ENCODE data around the gene ACBD3. TPM values are rescaled to one million over a fixed set of nuclear protein-coding genes. Genes with fewer than 3 reads are reported as not detected.

The ACBD3 gene
- total RNA-seq, 2 experiments from 2014 or later, result 19.0 to 19.8 TPM

DNA sequence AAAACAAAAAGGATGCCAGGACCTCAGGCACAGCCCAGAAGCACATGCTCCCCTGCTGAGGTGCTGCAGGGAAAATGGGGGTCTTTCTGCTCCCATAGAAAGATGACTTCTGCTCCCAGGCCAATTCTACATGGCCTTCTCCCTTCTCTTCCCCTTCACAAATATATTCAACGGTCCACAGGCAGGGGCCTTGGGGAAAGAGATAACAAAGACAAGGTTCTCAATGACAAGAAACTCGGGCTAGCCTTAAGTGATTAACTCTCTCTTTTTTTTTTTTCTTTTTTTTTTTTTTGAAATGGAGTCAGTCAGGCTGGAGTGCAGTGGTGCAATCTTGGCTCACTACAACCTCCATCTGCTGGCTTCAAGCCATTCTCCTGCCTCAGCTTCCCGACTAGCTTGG lies 69.9 kb downstream of the ACBD3 start:
- Mint-ChIP-seq H3K9me3 (no peaks in the 10 kb centered on the region), H3K27ac (no peak overlapping the region), H3K4me1 (peaks cover 20% of the 10 kb centered on the region), H3K36me3 (ENCODE audit: low read depth) (no peaks in the 10 kb centered on the region), H3K27me3 (peaks cover 4% of the 10 kb centered on the region), H3K4me3 (no peak overlapping the region)
- DNase-seq, result no peak
- ChIA-PET POLR2A (no interaction called here), CTCF (interaction anchor here (0.6 to 1.9 kb wide), 3 partner anchors 9 to 642 kb away, joined by 3 to 8 read pairs (median 4); no protein-coding TSS in a partner anchor)

DNA sequence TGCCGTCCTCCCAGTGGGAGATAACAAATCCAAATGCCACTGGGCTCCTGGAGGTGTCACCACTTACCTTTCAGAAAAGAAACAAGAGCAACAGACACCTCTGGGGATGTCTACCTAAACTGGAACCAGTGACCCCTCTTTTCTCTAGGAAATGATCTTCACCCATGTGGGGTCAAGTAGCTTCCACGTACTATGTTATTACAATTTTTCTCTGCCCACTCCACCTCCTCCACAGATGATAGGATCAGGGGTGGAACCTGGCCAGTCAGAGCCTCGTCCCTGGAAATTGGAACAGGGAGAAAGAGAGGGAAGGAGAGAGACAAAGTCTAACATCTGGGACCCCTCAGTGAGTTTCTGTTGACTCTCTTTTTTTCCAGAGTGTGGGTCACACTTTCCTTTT lies 73.9 kb downstream of the ACBD3 start:
- Mint-ChIP-seq H3K4me1 (peaks cover 18% of the 10 kb centered on the region), H3K36me3 (ENCODE audit: low read depth) (no peaks in the 10 kb centered on the region), H3K4me3 (no peak overlapping the region), H3K27ac (no peak overlapping the region), H3K9me3 (no peaks in the 10 kb centered on the region), H3K27me3 (peaks cover 5% of the 10 kb centered on the region)
- CTCF ChIA-PET, result interaction anchor here (1.8 kb wide), 2 partner anchors 13 to 295 kb away, joined by 6 to 8 read pairs; partner anchors contain the start of gene PARP1
- no peak for DNase-seq
- POLR2A ChIA-PET, result no interaction called here

DNA sequence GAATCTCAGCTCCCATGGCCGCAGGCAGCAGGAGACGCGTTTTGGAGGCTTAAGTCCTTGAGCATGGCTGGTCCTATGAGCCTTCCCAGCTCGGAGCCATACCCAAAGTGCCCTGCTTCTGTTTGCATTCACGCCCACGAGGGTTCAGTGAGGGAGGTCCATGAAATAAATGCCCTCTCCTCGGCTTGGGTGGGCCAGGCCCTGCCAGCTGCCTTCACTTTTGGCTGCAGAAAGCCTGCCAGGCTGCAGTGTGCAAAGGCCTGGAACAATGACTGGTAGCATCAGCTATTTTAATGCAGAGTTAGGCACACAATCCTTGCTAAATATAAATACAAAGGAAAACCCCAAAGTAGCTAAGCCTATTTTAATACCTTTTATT lies 74.7 kb downstream of the ACBD3 start:
- ChIA-PET POLR2A (no interaction called here), CTCF (interaction anchor here (0.6 to 2.3 kb wide), 6 partner anchors 9 to 296 kb away, joined by 3 to 10 read pairs (median 5); partner anchors contain the start of gene PARP1)
- Mint-ChIP-seq H3K9me3 (no peaks in the 10 kb centered on the region), H3K36me3 (ENCODE audit: low read depth) (no peaks in the 10 kb centered on the region), H3K27me3 (peaks cover 7% of the 10 kb centered on the region), H3K4me1 (peaks cover 20% of the 10 kb centered on the region), H3K27ac (no peak overlapping the region), H3K4me3 (no peak overlapping the region)
- DNase-seq, result no peak

DNA sequence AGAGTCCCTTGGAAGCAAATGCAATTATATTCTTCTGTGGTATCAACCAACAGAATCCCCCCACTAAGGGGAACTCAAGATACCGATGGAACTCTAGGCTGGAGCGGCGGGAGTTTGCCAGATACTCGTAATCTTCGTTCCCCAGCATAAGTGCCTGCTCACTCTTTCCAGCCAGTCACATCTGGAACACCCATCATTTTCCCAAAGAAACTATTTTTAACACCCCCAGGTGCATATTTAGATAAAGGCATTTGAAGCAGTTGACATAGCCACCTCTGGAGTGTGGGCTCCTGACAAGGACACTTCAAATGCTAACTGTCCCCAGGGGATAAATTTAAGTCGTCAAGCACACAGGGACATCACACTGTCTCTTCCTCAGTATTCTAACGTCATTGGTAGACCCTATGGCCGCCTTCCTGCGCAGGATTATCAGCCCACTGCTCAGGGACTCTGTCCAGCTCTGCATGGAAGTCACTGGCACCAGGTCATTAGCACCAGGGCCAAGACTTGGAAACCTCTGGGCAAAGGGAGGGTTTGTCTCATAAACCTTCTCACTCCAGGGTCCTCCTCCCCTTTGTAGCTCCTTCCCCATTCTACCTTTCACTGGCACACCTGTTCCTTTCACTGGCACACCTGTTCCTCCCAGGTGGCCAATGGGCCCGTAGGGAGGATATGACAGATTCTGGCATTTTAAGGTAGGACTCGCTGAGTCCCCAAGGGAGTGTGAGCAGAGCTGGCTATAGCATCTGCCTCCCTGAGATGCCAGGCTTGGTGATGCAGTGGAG lies 75.3 kb downstream of the ACBD3 start:
- CTCF ChIA-PET, result interaction anchor here (0.6 to 2.3 kb wide), 9 partner anchors 8 to 296 kb away, joined by 3 to 10 read pairs (median 4); partner anchors contain the start of genes H3-3A and PARP1
- POLR2A ChIA-PET, result no interaction called here
- H3K9me3 Mint-ChIP-seq, result no peaks in the 10 kb centered on the region
- H3K27me3 Mint-ChIP-seq, result peaks cover 7% of the 10 kb centered on the region
- H3K4me1 Mint-ChIP-seq, result peaks cover 20% of the 10 kb centered on the region
- DNase-seq, result no peak
- H3K4me3 Mint-ChIP-seq, result peak overlapping the region; percentile 57
- peak overlapping the region; percentile 72 for H3K27ac Mint-ChIP-seq
- no peaks in the 10 kb centered on the region for H3K36me3 Mint-ChIP-seq (ENCODE audit: low read depth)

DNA sequence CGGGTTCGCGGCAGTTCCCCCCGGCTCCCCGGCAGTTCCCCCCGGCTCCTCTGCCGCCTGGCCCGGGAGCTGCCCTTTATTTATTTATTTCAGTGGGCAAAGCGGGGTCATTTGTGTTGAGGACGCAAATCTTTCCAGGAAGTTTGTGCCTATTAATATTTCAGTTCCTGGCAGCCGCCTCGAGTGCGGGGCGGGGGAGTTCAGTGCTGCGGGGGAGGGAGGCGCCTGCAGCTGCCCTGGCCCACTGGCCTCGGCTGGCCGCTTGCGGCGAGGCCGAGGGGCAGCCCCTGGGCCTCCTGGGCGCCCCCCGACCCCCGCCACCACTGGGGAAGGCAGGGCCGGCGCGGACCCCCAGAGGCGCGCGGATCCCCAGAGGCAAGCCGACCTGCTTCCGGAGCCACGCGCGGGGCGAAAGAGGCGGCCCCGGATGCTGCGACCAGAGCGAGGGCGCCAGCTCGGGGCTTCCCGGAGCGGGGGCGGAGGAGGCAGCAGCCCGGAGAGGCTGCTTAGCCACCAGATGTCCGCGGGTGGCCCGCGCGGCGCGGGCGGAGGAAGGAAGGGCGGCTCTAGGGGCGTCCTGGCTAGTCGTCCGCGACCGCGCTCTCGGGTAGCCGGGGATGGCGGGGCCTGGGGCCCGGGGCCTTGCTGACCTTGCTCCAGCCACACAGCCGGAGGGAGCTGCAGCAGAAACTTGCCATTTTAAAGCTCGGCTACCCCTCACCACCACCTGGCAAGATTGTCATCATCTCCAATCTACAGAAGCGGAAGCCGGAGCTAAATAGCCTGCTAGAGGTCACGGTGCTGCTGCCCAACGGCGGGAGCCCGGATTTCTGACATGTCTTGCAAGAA lies 76.1 kb downstream of the ACBD3 start:
- Mint-ChIP-seq H3K27ac (peak overlapping the region; percentile 73), H3K36me3 (ENCODE audit: low read depth) (no peaks in the 10 kb centered on the region), H3K4me1 (peaks cover 20% of the 10 kb centered on the region), H3K9me3 (no peaks in the 10 kb centered on the region), H3K4me3 (peak overlapping the region; percentile 65), H3K27me3 (peaks cover 7% of the 10 kb centered on the region)
- peak; percentile 53 for DNase-seq
- CTCF ChIA-PET, result interaction anchor here (1.2 to 2.4 kb wide), 9 partner anchors 7 to 297 kb away, joined by 3 to 10 read pairs (median 5); partner anchors contain the start of genes H3-3A and PARP1
- POLR2A ChIA-PET, result no interaction called here

DNA sequence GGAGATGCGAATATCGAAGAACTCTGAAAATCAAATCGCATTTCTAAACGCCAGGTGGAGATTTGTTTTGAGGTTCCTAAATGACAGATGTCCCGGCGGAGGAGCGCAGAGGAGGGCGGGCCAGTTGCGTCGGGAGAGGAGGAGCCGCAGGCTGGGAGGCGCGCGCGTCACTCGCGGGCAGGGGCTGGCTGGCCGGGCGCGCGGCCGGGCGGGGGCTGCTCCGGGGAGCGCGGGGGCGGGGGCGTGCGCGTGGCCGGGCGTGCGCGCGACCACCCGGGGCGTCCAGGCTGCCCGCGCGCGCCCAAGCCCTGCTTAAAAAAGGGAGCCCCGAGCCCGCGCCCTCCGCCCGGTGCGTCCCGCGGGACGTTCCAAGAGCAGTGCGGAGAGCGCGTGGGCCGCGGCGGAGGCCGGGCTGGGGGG lies 76.7 kb downstream of the ACBD3 start:
- Mint-ChIP-seq H3K27me3 (peaks cover 7% of the 10 kb centered on the region), H3K27ac (peak overlapping the region; percentile 91), H3K4me1 (peaks cover 20% of the 10 kb centered on the region), H3K9me3 (no peaks in the 10 kb centered on the region), H3K4me3 (peak overlapping the region; percentile 92), H3K36me3 (ENCODE audit: low read depth) (no peaks in the 10 kb centered on the region)
- ChIA-PET POLR2A (no interaction called here), CTCF (interaction anchor here (1.1 to 2.4 kb wide), 8 partner anchors 9 to 47 kb away, joined by 3 to 10 read pairs (median 4); partner anchors contain the start of gene H3-3A)
- DNase-seq, result peak; percentile 83

DNA sequence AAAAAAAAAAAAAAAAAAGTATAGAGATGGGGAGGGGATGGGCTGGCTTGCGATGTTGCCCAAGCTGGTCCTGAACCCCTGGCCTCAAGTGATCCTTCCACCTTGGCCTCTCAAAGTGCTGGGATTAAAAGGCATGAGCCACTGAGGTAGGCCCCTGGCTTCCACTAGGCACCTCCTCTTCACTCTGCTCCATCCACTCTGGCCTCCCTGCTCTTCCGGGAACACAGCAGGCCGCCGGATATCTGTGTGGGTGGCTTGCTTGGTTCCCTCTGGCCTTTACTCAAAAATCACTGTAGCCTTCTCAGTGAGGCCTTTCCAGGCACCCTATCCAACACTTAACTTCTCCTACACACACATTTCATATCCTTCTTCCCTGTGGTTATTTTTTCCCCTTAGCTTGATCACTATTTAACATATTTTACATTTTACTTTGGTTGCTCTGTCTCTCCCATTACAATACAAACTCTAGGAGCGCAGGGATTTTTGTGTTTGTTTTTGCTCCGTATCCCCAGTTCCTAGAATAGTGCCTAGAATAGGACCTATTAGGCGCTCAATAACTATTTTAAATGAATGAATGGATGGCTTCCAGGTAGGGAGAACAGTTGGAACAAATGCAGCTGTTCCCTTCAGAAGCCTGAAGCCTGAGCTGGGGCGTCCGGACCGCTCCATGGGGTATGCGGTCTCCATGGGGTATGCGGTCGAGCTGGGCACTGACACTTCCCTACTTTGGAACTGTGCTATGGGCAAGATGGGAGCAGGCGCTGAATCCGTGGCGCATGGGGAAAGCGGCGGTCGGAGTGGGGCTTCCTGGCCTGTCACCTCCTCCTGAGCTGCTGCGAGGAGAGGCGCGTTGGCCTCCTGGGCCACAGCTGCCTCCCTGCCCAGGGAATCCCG lies 77.4 kb downstream of the ACBD3 start:
- POLR2A ChIA-PET, result no interaction called here
- DNase-seq, result no peak
- Mint-ChIP-seq H3K27me3 (peaks cover 7% of the 10 kb centered on the region), H3K4me1 (peaks cover 20% of the 10 kb centered on the region), H3K27ac (peak overlapping the region; percentile 91), H3K9me3 (no peaks in the 10 kb centered on the region), H3K36me3 (ENCODE audit: low read depth) (no peaks in the 10 kb centered on the region), H3K4me3 (peak overlapping the region; percentile 92)
- CTCF ChIA-PET, result interaction anchor here (0.6 to 2.4 kb wide), 8 partner anchors 8 to 44 kb away, joined by 3 to 6 read pairs (median 4); no protein-coding TSS in a partner anchor

DNA sequence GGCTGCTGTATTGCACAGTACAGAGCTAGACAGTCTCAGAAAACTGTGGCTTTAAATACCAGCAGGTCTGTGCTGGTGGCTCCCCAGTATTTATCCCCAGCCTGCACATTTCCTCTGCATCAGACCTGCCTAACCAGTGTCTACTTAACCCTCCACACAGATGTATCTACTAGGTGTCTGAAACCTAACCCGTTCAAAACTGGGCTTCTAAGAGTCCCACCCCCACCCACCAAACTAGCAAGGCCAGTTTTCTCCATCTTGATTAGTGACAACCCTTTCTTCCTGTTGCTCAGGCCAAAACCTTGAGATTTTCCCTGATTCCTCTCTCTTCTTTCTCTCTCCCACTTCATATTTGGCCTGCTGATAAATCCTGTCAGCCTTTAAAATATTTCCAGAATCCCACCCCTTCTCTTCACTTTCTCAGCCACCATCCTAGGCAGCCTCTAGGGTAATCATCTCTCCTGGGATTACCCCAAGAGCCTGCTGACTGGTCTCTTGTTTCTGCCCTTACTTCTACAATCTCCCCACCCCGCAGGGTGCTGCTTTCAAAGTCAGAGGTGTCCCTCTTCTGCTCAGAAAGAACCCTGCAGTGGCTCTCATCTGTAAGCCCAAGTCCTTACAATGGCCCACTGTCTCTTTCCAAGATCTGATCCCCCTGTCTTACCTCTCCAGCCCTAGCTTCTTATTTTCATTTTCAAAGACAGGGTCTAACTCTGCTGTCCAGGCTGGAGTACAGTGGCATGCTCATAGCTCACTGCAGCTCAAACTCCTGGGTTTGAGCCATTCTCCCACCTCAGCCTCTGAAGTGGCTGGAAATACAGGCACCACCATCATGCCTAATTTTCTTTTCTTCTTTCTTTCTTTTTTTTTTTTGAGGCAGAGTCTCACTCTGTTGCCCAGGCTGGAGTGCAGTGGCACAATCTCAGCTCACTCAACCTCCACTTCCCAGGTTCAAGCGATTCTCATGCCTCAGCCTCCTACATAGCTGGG lies 78.8 kb downstream of the ACBD3 start:
- no peak for DNase-seq
- Mint-ChIP-seq H3K4me1 (peaks cover 20% of the 10 kb centered on the region), H3K4me3 (no peak overlapping the region), H3K9me3 (no peaks in the 10 kb centered on the region), H3K27me3 (peaks cover 5% of the 10 kb centered on the region), H3K36me3 (ENCODE audit: low read depth) (no peaks in the 10 kb centered on the region), H3K27ac (no peak overlapping the region)
- POLR2A ChIA-PET, result no interaction called here
- CTCF ChIA-PET, result interaction anchor here (0.6 to 2.4 kb wide), 4 partner anchors 9 to 29 kb away, joined by 3 to 6 read pairs (median 4); no protein-coding TSS in a partner anchor

DNA sequence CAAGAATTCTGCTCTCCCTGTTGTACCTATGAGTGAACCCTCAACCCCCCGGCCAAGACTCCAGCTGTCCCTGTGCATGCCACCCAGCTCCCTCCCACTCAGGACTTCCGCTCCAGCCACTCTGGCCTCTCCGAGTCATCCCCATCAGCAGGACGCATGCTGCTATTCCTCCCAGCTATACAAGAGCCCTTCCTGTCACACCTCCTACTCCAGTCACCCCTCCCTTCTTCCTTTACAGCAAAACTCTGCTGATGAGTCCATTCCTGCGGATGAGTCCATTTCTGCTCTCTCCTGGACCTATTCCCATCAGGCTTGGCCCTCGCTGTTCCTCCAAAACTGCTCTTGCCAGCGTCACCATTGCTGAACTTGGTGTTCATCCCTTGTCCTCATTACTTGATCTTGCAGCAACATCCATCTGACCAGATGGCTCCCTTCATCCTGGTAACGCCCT lies 81.8 kb downstream of the ACBD3 start:
- no peak for DNase-seq
- H3K4me1 Mint-ChIP-seq, result peaks cover 25% of the 10 kb centered on the region
- no peaks in the 10 kb centered on the region for H3K9me3 Mint-ChIP-seq
- H3K27ac Mint-ChIP-seq, result no peak overlapping the region
- no peak overlapping the region for H3K4me3 Mint-ChIP-seq
- peaks cover 7% of the 10 kb centered on the region for H3K27me3 Mint-ChIP-seq
- ChIA-PET POLR2A (no interaction called here), CTCF (interaction anchor here (1.1 kb wide), 1 partner anchor 20 kb away, joined by 3 read pairs; no protein-coding TSS in a partner anchor)
- no peaks in the 10 kb centered on the region for H3K36me3 Mint-ChIP-seq (ENCODE audit: low read depth)

DNA sequence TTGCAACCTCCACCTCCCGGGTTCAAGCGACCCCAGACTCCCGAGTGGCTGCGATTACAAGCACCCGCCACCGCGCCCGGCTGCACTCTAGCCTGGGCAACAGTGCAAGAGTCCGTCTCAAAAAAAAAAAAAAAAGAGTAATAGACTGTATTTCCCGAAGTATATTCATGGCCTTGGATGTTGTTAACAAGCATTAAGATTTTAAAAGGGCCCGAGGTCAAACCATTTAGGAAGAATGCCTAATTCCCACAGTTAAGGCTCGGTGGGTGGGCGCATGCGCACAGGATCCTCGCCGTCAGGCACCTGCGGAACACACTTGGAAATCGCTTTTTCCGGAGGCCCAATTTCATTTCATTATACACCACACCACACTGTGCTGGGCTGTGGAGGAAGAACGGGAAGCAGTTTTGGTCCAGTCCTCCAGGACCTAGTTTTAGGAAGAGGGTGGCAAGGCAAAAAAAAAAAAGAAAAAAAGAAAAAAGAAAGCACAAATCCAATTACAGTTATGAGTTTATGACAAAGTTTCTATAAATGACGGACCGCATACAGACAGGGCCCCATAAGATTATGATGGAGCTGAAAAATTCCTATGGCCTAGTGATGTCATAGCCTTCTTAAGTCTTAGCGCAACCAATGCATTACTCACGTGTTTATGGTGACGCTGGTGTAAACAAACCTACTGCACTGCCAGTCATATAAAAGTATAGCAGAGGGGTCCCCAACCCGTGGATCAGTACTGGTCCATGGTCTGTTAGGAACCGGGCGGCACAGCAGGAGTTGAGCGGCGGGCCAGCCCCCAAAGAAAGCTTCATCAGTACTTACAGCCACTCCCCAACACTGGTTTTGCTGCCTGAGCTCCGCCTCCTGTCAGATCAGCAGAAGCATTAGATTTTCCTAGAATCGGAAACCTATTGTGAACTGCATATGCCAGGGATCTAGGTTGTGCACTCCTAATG lies 85.8 kb downstream of the ACBD3 start:
- H3K27me3 Mint-ChIP-seq, result peaks cover 6% of the 10 kb centered on the region

More for the DNA sequence above, 85.8 kb downstream of the ACBD3 start:
- DNase-seq, result peak; percentile 37
- ChIA-PET POLR2A (interaction anchor here (1.2 kb wide), 1 partner anchor 101 kb away, joined by 4 read pairs; the partner anchor contains the start of gene SDE2), CTCF (interaction anchor here (0.7 to 3.3 kb wide), 3 partner anchors 9 to 616 kb away, joined by 3 to 13 read pairs (median 6); no protein-coding TSS in a partner anchor)
- H3K9me3 Mint-ChIP-seq, result no peaks in the 10 kb centered on the region
- no peaks in the 10 kb centered on the region for H3K36me3 Mint-ChIP-seq (ENCODE audit: low read depth)
- H3K4me3 Mint-ChIP-seq, result peak overlapping the region; percentile 79
- peaks cover 15% of the 10 kb centered on the region for H3K4me1 Mint-ChIP-seq
- peak overlapping the region; percentile 55 for H3K27ac Mint-ChIP-seq
